Measurements from ENCODE around the gene FCER1G. TPM values are rescaled to one million over a fixed set of nuclear protein-coding genes. Genes with fewer than 3 reads are reported as not detected.

The FCER1G gene
- total RNA-seq, 1 donor from 2014 or later, result 1.5 TPM

DNA sequence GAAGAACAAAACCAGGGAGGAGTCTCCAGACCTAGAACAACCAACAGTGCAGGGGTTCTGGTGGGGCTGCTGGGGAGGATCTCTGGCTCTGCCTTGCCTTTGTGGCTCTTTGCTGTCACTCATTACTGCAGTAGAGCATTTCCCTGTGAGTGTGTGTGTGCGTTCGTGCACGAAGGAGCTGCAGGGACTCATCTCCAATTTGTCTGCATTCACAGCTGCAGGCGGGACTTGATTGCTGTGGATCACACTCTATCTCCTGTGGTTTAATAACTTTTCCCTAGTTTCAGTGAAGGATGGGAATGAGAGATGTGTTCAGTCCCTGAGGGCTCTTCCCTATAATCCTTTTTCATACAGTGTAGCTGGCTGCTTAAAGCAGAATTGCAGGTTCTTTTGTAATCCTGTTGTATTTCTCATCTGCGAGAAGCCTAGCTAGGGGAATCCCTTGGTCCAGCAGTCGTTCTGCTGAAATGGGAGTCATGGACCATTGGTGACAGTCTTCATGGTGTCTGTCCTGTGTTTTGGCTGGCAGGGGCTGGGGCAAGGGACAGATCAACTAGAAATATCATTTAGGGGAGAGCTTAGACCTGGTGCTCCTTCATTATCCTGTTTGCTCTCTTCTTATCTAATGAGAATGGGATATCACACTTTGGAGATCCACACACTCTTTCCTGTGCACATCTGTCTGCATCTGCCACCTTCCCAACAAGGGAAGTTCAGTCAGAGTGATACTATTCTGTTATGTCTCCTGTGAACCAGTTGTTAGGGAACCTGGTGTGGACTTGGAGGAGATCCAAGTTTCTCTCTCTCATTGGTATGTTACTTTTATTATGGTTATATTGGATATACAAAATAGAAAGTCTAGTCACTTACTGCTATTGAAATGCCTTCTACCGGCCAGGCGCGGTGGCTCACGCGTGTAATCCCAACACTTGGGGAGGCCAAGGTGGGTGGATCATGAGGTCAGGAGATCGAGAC is 46.5 kb downstream of the FCER1G start:
- Mint-ChIP-seq H3K4me3 (ENCODE audit: low read depth) (no peak overlapping the region), H3K27ac (no peak overlapping the region), H3K4me1 (ENCODE audit: low read depth) (peaks cover 9% of the 10 kb centered on the region), H3K9me3 (ENCODE audit: low read depth) (peaks cover 12% of the 10 kb centered on the region), H3K36me3 (ENCODE audit: insufficient read depth) (peaks cover 8% of the 10 kb centered on the region), H3K27me3 (peaks cover 50% of the 10 kb centered on the region)
- no peak for DNase-seq (ENCODE audit: low spot score, unreplicated experiment)
- TF ChIP-seq, protein P1, sequence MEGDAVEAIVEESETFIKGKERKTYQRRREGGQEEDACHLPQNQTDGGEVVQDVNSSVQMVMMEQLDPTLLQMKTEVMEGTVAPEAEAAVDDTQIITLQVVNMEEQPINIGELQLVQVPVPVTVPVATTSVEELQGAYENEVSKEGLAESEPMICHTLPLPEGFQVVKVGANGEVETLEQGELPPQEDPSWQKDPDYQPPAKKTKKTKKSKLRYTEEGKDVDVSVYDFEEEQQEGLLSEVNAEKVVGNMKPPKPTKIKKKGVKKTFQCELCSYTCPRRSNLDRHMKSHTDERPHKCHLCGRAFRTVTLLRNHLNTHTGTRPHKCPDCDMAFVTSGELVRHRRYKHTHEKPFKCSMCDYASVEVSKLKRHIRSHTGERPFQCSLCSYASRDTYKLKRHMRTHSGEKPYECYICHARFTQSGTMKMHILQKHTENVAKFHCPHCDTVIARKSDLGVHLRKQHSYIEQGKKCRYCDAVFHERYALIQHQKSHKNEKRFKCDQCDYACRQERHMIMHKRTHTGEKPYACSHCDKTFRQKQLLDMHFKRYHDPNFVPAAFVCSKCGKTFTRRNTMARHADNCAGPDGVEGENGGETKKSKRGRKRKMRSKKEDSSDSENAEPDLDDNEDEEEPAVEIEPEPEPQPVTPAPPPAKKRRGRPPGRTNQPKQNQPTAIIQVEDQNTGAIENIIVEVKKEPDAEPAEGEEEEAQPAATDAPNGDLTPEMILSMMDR (IDR thresholded peaks at IDR 0.05; ENCODE audit: unreplicated experiment), result no peak

DNA sequence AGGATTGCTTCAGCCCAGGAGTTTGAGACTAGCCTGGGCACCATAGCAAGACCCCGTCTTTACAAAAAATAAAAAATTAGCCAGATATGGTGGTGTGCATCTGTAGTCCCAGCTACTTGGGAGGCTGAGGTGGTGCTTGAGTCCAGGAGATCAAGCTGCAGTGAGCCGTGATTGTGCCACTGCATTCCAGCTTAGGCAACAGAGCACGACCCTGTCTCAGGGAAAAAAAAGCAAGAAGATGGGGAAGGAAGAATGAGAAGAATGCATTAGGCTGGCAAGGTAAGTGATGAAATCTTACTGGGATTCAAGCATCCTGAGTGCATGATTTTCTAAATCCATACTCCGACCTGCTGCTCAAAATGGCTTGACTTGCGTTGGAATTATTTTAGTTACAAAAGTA is 50.2 kb downstream of the FCER1G start:
- Mint-ChIP-seq H3K36me3 (ENCODE audit: insufficient read depth) (no peaks in the 10 kb centered on the region), H3K4me3 (ENCODE audit: low read depth) (no peak overlapping the region)

DNA sequence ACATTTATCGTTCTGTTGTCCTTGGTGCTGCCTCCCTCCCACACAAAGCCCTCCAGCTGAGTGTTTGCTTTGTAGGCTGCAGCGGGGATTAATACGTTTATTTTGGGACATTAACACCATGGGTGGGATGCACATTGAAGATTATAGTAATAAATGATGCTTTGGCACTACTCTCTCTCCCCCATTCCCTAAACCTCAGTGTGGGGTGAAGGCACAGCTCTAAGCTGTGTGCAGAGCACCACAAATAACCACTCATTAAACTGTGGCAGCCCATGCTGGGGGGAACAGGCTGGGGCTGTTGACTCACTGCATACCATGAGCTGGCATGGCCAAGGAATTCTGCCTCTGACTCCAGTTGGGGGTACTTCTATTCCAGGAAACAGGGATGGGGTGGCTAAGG is 51.1 kb downstream of the FCER1G start:
- Mint-ChIP-seq H3K27me3 (peaks cover 12% of the 10 kb centered on the region), H3K27ac (no peak overlapping the region), H3K9me3 (ENCODE audit: low read depth) (no peaks in the 10 kb centered on the region), H3K4me1 (ENCODE audit: low read depth) (peaks cover 7% of the 10 kb centered on the region), H3K4me3 (ENCODE audit: low read depth) (no peak overlapping the region), H3K36me3 (ENCODE audit: insufficient read depth) (no peaks in the 10 kb centered on the region)
- no peak for DNase-seq (ENCODE audit: low spot score, unreplicated experiment)
- TF ChIP-seq, protein P1 (IDR thresholded peaks at IDR 0.05; ENCODE audit: unreplicated experiment), result no peak

More for the DNA sequence above, 50.2 kb downstream of the FCER1G start:
- Mint-ChIP-seq H3K4me1 (ENCODE audit: low read depth) (peaks cover 7% of the 10 kb centered on the region), H3K9me3 (ENCODE audit: low read depth) (no peaks in the 10 kb centered on the region), H3K27me3 (peaks cover 21% of the 10 kb centered on the region), H3K27ac (no peak overlapping the region)
- TF ChIP-seq, protein P1 (IDR thresholded peaks at IDR 0.05; ENCODE audit: unreplicated experiment), result no peak
- DNase-seq (ENCODE audit: low spot score, unreplicated experiment), result no peak

DNA sequence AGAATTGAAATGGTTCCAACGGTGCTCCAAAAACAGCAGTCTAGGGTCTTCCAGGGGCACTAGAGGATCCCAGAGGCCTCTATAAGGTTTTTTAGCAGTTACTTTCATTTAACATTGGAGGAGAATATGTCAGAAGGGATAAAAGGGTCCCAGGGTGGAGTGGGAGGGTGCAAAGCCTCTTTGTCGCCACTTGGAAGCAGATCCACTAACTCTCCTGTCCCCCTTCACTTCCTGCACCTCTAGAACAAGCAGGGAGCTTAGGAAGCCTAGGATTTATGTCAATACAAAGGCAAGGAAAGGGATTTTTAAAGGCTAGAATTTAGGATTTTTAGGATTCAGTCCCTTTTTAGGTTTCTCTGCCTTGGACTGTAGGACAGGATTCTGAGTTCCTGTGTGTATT is 51.7 kb downstream of the FCER1G start:
- Mint-ChIP-seq H3K27ac (peak overlapping the region; percentile 13), H3K9me3 (ENCODE audit: low read depth) (no peaks in the 10 kb centered on the region), H3K27me3 (peaks cover 6% of the 10 kb centered on the region), H3K4me3 (ENCODE audit: low read depth) (no peak overlapping the region), H3K36me3 (ENCODE audit: insufficient read depth) (no peaks in the 10 kb centered on the region), H3K4me1 (ENCODE audit: low read depth) (peaks cover 7% of the 10 kb centered on the region)
- TF ChIP-seq, protein P1 (IDR thresholded peaks at IDR 0.05; ENCODE audit: unreplicated experiment), result no peak
- DNase-seq (ENCODE audit: low spot score, unreplicated experiment), result no peak

DNA sequence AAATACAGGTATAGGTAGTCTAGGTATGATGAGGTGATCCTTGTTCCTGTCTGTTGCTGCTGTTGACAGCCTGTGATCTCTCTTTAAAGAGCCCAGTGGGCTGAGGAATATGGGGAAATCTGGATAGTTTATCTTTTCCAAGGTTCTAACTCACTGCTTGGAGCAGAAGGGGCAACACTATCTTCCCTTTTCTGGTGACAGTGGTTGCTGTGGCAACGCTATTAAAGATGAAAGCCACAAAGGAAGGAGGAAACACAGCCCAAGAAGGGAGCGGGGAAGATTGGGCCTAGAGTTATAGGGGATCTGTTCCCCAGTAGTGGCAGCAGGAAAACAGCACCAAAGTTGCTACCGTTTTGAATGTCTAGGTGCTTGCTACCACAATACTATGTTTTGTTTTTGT is 52.2 kb downstream of the FCER1G start:
- no peak overlapping the region for H3K27ac Mint-ChIP-seq
- H3K27me3 Mint-ChIP-seq, result peaks cover 3% of the 10 kb centered on the region
- H3K4me1 Mint-ChIP-seq (ENCODE audit: low read depth), result peaks cover 7% of the 10 kb centered on the region
- no peak overlapping the region for H3K4me3 Mint-ChIP-seq (ENCODE audit: low read depth)
- H3K36me3 Mint-ChIP-seq (ENCODE audit: insufficient read depth), result no peaks in the 10 kb centered on the region
- H3K9me3 Mint-ChIP-seq (ENCODE audit: low read depth), result no peaks in the 10 kb centered on the region
- TF ChIP-seq, protein P1 (IDR thresholded peaks at IDR 0.05; ENCODE audit: unreplicated experiment), result no peak
- no peak for DNase-seq (ENCODE audit: low spot score, unreplicated experiment)

Small RNA genes lying within 50 kb of the gene (microRNA-seq; reads per million reads assigned to microRNA genes)
- gene MIR5187 (ENCODE audit: borderline number of aligned reads, unreplicated experiment), result 2.4 reads per million

Other genes with a start within 250 kb of the FCER1G start
- 149 and 156 TPM in 2 replicates for gene F11R, start 194.1 kb upstream of the FCER1G start, total RNA-seq
- 52.0 and 54.7 TPM in 2 replicates for gene TSTD1, start 176.3 kb upstream of the FCER1G start, total RNA-seq
- 79.9 and 88.7 TPM in 2 replicates for gene USF1, start 169.3 kb upstream of the FCER1G start, total RNA-seq
- 0.20 TPM in 1 of 2 replicates, not detected in the other for gene ARHGAP30, start 145.4 kb upstream of the FCER1G start, total RNA-seq
- gene NECTIN4, start 125.7 kb upstream of the FCER1G start, total RNA-seq, result 1.9 and 2.4 TPM in 2 replicates
- gene KLHDC9, start 116.9 kb upstream of the FCER1G start, total RNA-seq, result 14.7 and 16.7 TPM in 2 replicates
- gene PFDN2, start 97.3 kb upstream of the FCER1G start, total RNA-seq, result 54.8 and 57.9 TPM in 2 replicates
- 58.6 and 59.0 TPM in 2 replicates for gene NIT1, start 97.2 kb upstream of the FCER1G start, total RNA-seq
- gene DEDD, start 82.6 kb upstream of the FCER1G start, total RNA-seq, result 46.9 and 49.3 TPM in 2 replicates
- gene UFC1, start 61.3 kb upstream of the FCER1G start, total RNA-seq, result 139 and 150 TPM in 2 replicates
- gene USP21, start 55.8 kb upstream of the FCER1G start, total RNA-seq, result 48.8 and 51.1 TPM in 2 replicates
- 50.9 and 56.5 TPM in 2 replicates for gene PPOX, start 48.9 kb upstream of the FCER1G start, total RNA-seq
- 45.9 and 48.2 TPM in 2 replicates for gene B4GALT3, start 37.8 kb upstream of the FCER1G start, total RNA-seq
- gene ADAMTS4, start 16.2 kb upstream of the FCER1G start, total RNA-seq, result 0.22 and 0.24 TPM in 2 replicates
- gene NDUFS2, start 12.9 kb upstream of the FCER1G start, total RNA-seq, result 98.2 and 103 TPM in 2 replicates
- gene APOA2, start 8.3 kb downstream of the FCER1G start, total RNA-seq, result 51.3 and 74.2 TPM in 2 replicates
- gene TOMM40L, start 10.8 kb downstream of the FCER1G start, total RNA-seq, result 15.2 and 16.3 TPM in 2 replicates
- not detected in 2 replicates for gene NR1I3, start 22.9 kb downstream of the FCER1G start, total RNA-seq
- 0.86 and 1.1 TPM in 2 replicates for gene PCP4L1, start 43.5 kb downstream of the FCER1G start, total RNA-seq
- gene MPZ, start 94.7 kb downstream of the FCER1G start, total RNA-seq, result 4.4 and 4.5 TPM in 2 replicates
- gene SDHC, start 99.1 kb downstream of the FCER1G start, total RNA-seq, result 167 and 190 TPM in 2 replicates
- 0.65 and 1.4 TPM in 2 replicates for gene CFAP126, start 152.6 kb downstream of the FCER1G start, total RNA-seq

Data from progenitor cell of endocrine pancreas (in vitro differentiated cells).